Osteoblast (primary cell): ENCODE data around the gene RASA4. TPM values are rescaled to one million over a fixed set of nuclear protein-coding genes. Genes with fewer than 3 reads are reported as not detected.
"Not testable (repeated sequence)": the region's sequence is repeated elsewhere in the genome, so short reads cannot be mapped to it uniquely, and the experiment has no call there.

Experiments used
- DNase-seq: peaks from one replicate; pipeline ENCODE4 v3.0.0; 2011; ENCODE audit warnings: low spot score, mixed read lengths; ENCODE audit not compliant: insufficient read length; ENCODE audit errors: missing footprints
- H2AFZ ChIP-seq: 2 replicates; pipeline ENCODE4 v1.6.0; 2011; ENCODE audit warnings: mild to moderate bottlenecking, low read length
- H3K27ac ChIP-seq: 2 replicates; pipeline ENCODE4 v1.5.1; 2011; ENCODE audit warnings: mild to moderate bottlenecking, low read depth, low read length, moderate library complexity
- H3K27me3 ChIP-seq: 2 replicates; pipeline ENCODE4 v1.6.0; 2012; ENCODE audit warnings: mild to moderate bottlenecking, control low read depth, inconsistent platforms, low read length, moderate library complexity; ENCODE audit not compliant: insufficient read depth
- H3K36me3 ChIP-seq: 2 replicates; pipeline ENCODE4 v1.5.1; 2011; ENCODE audit warnings: mild to moderate bottlenecking, low read length, control low read depth, moderate library complexity; ENCODE audit not compliant: insufficient read depth
- H3K4me1 ChIP-seq: 2 replicates; pipeline ENCODE4 v1.5.1; 2011; ENCODE audit warnings: mild to moderate bottlenecking, low read length, control low read depth, moderate library complexity; ENCODE audit not compliant: insufficient read depth
- H3K4me2 ChIP-seq: 2 replicates; pipeline ENCODE4 v1.6.0; 2011; ENCODE audit warnings: mild to moderate bottlenecking, low read length; ENCODE audit not compliant: insufficient read depth
- H3K4me3 ChIP-seq: fragments of 200-600 bp; sonication (generic); 3 replicates; pipeline ENCODE4 v1.5.1; 2012; ENCODE audit warnings: mild to moderate bottlenecking, low read length, inconsistent platforms; ENCODE audit not compliant: insufficient read depth
- H3K79me2 ChIP-seq: 2 replicates; pipeline ENCODE4 v1.6.0; 2012; ENCODE audit warnings: mild to moderate bottlenecking, low read length, control low read depth, inconsistent platforms; ENCODE audit not compliant: insufficient read depth
- H3K9me3 ChIP-seq: 2 replicates; pipeline ENCODE4 v1.5.1; 2011; ENCODE audit warnings: low read depth, low read length, control low read depth
- H4K20me1 ChIP-seq: 2 replicates; pipeline ENCODE4 v1.6.0; 2012; ENCODE audit warnings: mild to moderate bottlenecking, low read length, control low read depth; ENCODE audit not compliant: insufficient read depth
- total RNA-seq: library from RNA; depleted of rRNA; stranded (reverse); fragments of >200 nt; gene quantifications from 2 replicates; pipeline ENCODE4 v1.2.3, GENCODE V29; 2012

The RASA4 gene
- total RNA-seq, 1 donor: 9.8 TPM

- H3K79me2 ChIP-seq, H3K27ac ChIP-seq, H4K20me1 ChIP-seq, DNase-seq, H3K4me3 ChIP-seq, H2AFZ ChIP-seq, H3K36me3 ChIP-seq, H3K27me3 ChIP-seq, H3K4me2 ChIP-seq, H3K4me1 ChIP-seq, H3K9me3 ChIP-seq: not testable (repeated sequence)
These were observed 5.4 kb downstream of the RASA4 start for GRCh38 chr7:102611013-102611674.

GRCh38 chr7:102610441-102610840, 6.1 kb downstream of the RASA4 start:
- not testable (repeated sequence) for H3K9me3 ChIP-seq, H3K4me1 ChIP-seq, H4K20me1 ChIP-seq, H3K36me3 ChIP-seq, DNase-seq, H3K4me3 ChIP-seq, H3K79me2 ChIP-seq, H3K27me3 ChIP-seq, H3K27ac ChIP-seq, H3K4me2 ChIP-seq, H2AFZ ChIP-seq

DNA sequence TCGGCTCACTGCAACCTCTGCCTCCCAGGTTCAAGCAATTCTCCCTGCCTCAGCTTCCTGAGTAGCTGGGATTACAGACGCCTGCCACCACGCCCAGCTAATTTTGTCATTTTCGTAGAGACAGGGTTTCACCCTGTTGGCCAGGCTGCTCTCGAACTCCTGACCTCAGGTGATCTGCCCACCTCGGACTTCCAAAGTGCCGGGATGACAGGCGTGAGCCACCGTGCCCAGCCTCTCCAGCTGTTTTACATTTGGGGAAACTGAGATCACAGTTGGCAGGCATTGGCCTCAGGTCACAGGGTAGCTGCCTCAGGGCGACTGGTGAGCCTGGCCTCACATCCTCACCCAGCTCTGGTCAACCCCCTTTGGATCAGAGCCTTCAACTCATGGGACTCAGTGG, 6.8 kb downstream of the RASA4 start:
- not testable (repeated sequence) for H3K4me3 ChIP-seq, H4K20me1 ChIP-seq, H3K4me2 ChIP-seq, H3K4me1 ChIP-seq, H3K36me3 ChIP-seq, H3K79me2 ChIP-seq, H3K9me3 ChIP-seq, H2AFZ ChIP-seq, DNase-seq, H3K27ac ChIP-seq, H3K27me3 ChIP-seq

DNA sequence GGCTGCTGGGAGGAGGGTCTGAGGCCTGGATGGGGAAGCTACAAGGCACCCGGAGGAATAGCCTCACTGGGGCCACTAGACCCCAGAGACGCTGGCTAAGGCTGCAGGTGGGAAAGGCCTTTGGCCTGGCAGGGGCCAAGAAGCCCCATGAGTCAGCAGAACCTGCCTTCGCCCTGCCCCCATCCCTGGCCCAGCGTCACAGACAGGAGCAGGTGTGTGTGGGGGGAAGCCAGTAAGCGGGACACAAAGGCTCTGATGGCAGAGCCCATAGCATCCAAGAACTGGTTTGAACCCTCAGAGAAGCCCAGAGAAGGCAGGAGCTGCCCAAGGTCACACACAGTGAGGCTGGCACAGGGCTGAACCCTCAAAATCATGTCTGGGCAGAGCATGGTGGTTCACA, 9.7 kb downstream of the RASA4 start:
- H4K20me1 ChIP-seq, H3K27ac ChIP-seq, H3K4me3 ChIP-seq, H3K79me2 ChIP-seq, H3K9me3 ChIP-seq, H3K4me1 ChIP-seq, H3K4me2 ChIP-seq, H3K27me3 ChIP-seq, DNase-seq, H3K36me3 ChIP-seq, H2AFZ ChIP-seq: not testable (repeated sequence)

GRCh38 chr7:102604431-102605145, 12.0 kb downstream of the RASA4 start:
- not testable (repeated sequence) for H3K4me2 ChIP-seq, H3K27me3 ChIP-seq, H2AFZ ChIP-seq, H3K27ac ChIP-seq, H3K79me2 ChIP-seq, H4K20me1 ChIP-seq, H3K4me3 ChIP-seq, H3K36me3 ChIP-seq, H3K4me1 ChIP-seq, H3K9me3 ChIP-seq, DNase-seq

DNA sequence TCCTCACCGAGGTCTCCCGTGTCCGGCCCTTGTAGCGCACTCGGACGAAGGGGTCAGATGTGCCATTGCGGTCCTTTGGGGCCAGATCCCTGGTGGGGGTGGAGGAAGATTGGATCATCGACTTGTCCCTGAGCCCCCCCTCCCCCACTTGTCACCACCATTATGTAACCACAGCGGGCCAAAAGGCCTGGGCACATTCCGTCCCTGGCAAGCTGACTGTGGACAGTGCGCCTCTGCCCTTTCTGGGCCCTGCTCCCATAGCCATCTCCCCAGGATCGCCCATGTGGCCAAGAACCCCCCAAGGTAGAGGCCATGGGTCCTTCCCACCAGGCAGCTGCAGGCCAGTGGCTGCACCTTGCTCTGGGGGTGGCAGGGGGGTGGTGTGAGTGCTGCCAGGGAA, 14.2 kb downstream of the RASA4 start:
- H3K79me2 ChIP-seq, DNase-seq, H4K20me1 ChIP-seq, H2AFZ ChIP-seq, H3K27me3 ChIP-seq, H3K4me2 ChIP-seq, H3K36me3 ChIP-seq, H3K4me3 ChIP-seq, H3K27ac ChIP-seq, H3K9me3 ChIP-seq, H3K4me1 ChIP-seq: not testable (repeated sequence)

- not testable (repeated sequence) for H3K36me3 ChIP-seq, H3K79me2 ChIP-seq, H2AFZ ChIP-seq, H3K4me1 ChIP-seq, H3K4me3 ChIP-seq, H4K20me1 ChIP-seq, H3K27me3 ChIP-seq, H3K27ac ChIP-seq, DNase-seq, H3K4me2 ChIP-seq, H3K9me3 ChIP-seq
These were observed 16.9 kb downstream of the RASA4 start for GRCh38 chr7:102599699-102600098.

DNA sequence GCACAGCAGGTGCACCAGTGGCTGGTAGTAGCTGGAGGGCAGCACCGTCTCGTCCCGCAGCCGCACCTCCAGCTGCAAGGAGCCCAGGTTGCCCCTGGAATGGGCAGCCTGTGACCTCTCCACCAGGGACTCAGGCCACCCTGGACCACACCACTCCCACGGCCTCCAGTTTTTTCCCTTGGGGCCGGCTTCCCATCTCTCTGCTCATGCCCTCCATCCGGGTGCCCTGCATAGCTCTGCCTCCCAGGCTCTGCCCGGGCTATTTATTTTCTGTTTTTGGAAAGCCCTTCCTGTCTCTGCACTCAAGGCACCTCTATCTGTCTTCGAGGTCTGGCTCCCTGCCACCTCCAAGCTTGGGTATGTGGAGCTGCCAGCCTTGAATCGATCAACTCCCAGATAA, 20.5 kb downstream of the RASA4 start:
- not testable (repeated sequence) for H3K9me3 ChIP-seq, H3K4me3 ChIP-seq, H3K27ac ChIP-seq

GRCh38 chr7:102593637-102594334, 22.8 kb downstream of the RASA4 start:
- not testable (repeated sequence) for DNase-seq, H3K9me3 ChIP-seq, H3K79me2 ChIP-seq, H3K4me1 ChIP-seq, H3K36me3 ChIP-seq, H3K27me3 ChIP-seq, H3K27ac ChIP-seq, H3K4me3 ChIP-seq, H3K4me2 ChIP-seq, H2AFZ ChIP-seq, H4K20me1 ChIP-seq

More for the DNA sequence above, 20.5 kb downstream of the RASA4 start:
- not testable (repeated sequence) for H3K27me3 ChIP-seq, H3K79me2 ChIP-seq, H3K4me2 ChIP-seq, H4K20me1 ChIP-seq, H2AFZ ChIP-seq, DNase-seq, H3K4me1 ChIP-seq, H3K36me3 ChIP-seq
